Lower lobe of right lung (tissue), 2 donors: ENCODE measurements around the gene CACNG5. TPM values are rescaled to one million over a fixed set of nuclear protein-coding genes. Genes with fewer than 3 reads are reported as not detected.
A peak's percentile ranks its signal among the peaks of the same experiment; 100 is the strongest.

Source experiments
- ATAC-seq, 2 donors: fragments of 200-7000 bp; cut with Tn5 transposase; one replicate each; pipeline ENCODE4 v1.9.1; 2020 to 2022; ENCODE audit warnings: mild to moderate bottlenecking in 2 of 2, moderate library complexity in 2 of 2
- DNase-seq: peaks from one replicate; pipeline ENCODE4 v3.0.0-alpha.2; 2020
- H3K27ac ChIP-seq: fragments of 200-600 bp; one replicate; pipeline ENCODE4 v1.8.0; 2022
- H3K27me3 ChIP-seq: fragments of 200-600 bp; one replicate; pipeline ENCODE4 v1.8.0; 2022; ENCODE audit warnings: low read depth
- H3K36me3 ChIP-seq: fragments of 200-600 bp; one replicate; pipeline ENCODE4 v1.8.0; 2022; ENCODE audit warnings: mild to moderate bottlenecking
- H3K4me1 ChIP-seq: fragments of 200-600 bp; one replicate; pipeline ENCODE4 v1.8.0; 2022
- H3K4me3 ChIP-seq: fragments of 200-600 bp; one replicate; pipeline ENCODE4 v1.8.0; 2022; ENCODE audit warnings: mild to moderate bottlenecking
- H3K9me3 ChIP-seq: fragments of 200-600 bp; one replicate; pipeline ENCODE4 v1.8.0; 2022
- intact Hi-C: fragments of 100-400 bp; cut with DNase I; formaldehyde crosslinking; loops from one replicate; pipeline ENCODE4 v1.11.0; 2022
- total RNA-seq: library from RNA; stranded (reverse); fragmentation: NEBNext Ultra II Directional; extraction: Animal tissue kit (Norgen Biotek cat#: 25700); gene quantifications from one replicate; pipeline ENCODE4 v1.2.1, GENCODE V29; 2021
- TF ChIP-seq, protein P1 (sequence below): fragments of 200-600 bp; IDR thresholded peaks from one replicate; pipeline ENCODE4 v1.8.0; 2022; ENCODE audit warnings: antibody characterized with exemption, mild to moderate bottlenecking
- donor health status: DM: no; HTN: yes; CAD: no; lungs with severe emphysema.

CACNG5 gene
- total RNA-seq, 1 donor from 2014 or later: not detected

DNA sequence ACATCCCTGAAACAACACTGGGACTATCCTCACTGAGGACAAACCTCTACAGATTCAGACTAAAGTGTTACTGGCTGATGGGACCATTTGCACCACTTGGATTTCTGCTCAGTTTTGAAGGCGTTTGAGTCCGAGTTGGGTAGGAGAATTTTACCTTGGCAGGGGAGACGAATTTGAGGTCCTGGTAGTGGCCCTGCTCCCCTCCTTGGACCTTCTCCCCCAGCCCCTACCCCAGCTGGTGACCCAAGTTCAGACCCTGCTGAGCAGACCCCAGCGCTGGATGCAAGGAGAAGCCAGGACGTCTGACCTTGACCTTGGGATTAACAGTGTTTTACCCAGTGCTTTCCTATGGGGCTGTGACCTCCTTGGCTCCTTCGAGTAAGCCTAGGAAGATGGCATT is 13.6 kb downstream of the CACNG5 start:
- Histone ChIP-seq H3K4me1 (no peaks in the 10 kb centered on the region), H3K4me3 (no peak overlapping the region), H3K27me3 (peaks cover 5% of the 10 kb centered on the region), H3K27ac (no peak overlapping the region), H3K36me3 (no peaks in the 10 kb centered on the region), H3K9me3 (no peaks in the 10 kb centered on the region)
- DNase-seq (no peak), ATAC-seq (no peak)
- intact Hi-C loops: no loop called here
- TF ChIP-seq, protein P1, sequence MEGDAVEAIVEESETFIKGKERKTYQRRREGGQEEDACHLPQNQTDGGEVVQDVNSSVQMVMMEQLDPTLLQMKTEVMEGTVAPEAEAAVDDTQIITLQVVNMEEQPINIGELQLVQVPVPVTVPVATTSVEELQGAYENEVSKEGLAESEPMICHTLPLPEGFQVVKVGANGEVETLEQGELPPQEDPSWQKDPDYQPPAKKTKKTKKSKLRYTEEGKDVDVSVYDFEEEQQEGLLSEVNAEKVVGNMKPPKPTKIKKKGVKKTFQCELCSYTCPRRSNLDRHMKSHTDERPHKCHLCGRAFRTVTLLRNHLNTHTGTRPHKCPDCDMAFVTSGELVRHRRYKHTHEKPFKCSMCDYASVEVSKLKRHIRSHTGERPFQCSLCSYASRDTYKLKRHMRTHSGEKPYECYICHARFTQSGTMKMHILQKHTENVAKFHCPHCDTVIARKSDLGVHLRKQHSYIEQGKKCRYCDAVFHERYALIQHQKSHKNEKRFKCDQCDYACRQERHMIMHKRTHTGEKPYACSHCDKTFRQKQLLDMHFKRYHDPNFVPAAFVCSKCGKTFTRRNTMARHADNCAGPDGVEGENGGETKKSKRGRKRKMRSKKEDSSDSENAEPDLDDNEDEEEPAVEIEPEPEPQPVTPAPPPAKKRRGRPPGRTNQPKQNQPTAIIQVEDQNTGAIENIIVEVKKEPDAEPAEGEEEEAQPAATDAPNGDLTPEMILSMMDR: no peak

DNA sequence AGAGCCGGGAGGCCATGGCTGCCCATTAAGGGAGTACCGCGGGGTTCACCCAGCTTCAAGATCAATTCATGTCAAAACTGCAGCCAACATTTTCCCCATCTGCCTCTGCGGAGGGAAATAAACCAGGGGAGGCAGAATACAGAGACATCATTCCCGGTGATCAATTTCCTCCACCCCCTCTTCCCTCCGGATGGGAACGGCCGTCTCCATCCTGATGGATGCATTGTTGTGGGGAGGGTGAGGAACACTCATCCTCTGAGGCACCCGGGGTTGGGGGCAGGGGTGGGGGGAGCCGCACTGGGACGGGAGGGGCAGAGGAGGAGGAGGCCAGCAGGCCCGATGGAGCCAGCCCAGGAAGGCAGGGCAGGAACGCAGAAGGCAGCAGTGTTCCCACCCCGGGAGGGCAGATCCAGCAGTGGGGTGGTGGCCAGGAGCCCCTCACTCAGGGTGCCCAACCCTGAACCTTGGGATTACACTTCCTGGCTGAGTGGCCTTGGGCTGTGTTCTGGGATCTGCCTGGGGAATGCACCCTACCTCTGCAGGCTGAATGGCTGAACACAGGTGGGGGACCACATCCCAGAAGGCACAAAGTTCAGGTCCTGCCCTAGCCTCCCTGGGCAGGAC is 14.2 kb downstream of the CACNG5 start:
- intact Hi-C loops: no loop called here
- H3K9me3 ChIP-seq: no peaks in the 10 kb centered on the region
- H3K4me1 ChIP-seq: no peaks in the 10 kb centered on the region
- TF ChIP-seq, protein P1: no peak
- H3K36me3 ChIP-seq: no peaks in the 10 kb centered on the region
- H3K4me3 ChIP-seq: no peak overlapping the region
- peaks cover 5% of the 10 kb centered on the region for H3K27me3 ChIP-seq
- ATAC-seq (no peak), DNase-seq (no peak)
- H3K27ac ChIP-seq: no peak overlapping the region

DNA sequence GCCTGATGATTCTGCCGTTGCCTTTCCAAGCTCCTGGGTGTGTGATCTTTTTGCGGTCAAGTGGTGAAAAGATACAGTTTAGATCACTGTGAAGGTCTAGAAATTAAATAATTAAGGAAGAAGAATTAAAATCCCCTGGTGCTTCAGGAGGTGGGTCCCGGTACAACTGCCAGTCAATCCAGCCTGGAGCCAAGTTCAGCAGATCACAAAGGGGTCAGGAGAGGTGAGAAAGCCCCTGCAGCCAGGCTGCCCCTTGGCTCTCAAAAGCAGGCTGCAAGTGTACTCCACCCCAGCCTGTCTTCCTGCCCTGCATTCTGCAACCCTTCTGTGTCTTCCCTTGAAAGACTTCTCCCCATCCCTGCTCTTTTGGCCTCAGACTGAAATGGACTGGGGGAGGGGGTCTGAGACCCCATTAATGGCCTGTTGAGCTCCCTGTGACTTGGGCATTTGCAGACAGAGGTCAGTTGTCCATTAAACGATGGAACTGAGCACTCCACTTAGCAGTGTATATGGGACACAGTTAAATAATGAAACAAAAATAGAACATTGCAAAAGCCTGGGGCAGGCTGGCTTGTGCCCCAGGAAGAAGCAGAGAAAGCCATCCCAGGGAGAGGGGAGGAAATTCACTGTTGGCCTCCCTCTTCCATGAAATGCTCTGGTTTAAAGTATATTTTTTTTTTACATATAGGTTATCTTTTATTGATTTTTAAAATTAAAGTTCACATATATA is 15.1 kb downstream of the CACNG5 start:
- H3K27me3 ChIP-seq: peaks cover 5% of the 10 kb centered on the region
- TF ChIP-seq, protein P1: no peak
- peaks cover 4% of the 10 kb centered on the region for H3K9me3 ChIP-seq
- DNase-seq: no peak
- no peak for ATAC-seq
- intact Hi-C loops: no loop called here
- H3K4me3 ChIP-seq: no peak overlapping the region
- H3K27ac ChIP-seq: no peak overlapping the region
- no peaks in the 10 kb centered on the region for H3K36me3 ChIP-seq
- no peaks in the 10 kb centered on the region for H3K4me1 ChIP-seq

DNA sequence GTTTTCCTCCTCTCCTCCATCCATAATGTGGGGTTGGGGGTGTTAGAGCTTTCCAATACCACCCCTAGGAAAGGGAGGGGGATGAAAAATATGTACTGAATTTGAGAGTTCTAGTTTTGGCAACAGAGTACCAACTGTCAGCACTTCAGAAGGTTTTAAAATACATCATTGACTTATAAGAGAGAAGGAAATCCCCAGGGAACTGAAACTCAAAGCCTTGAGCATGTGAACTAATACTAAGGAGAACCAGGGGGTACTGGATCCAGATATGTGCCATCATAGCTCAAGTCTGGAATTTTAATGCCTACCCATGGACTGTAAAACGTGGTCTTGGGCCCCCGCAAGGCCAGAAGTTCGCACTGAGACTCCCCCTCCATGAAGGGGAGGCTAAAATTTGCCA is 15.8 kb downstream of the CACNG5 start:
- Histone ChIP-seq H3K27me3 (peaks cover 5% of the 10 kb centered on the region), H3K4me3 (no peak overlapping the region), H3K9me3 (peaks cover 4% of the 10 kb centered on the region), H3K36me3 (no peaks in the 10 kb centered on the region), H3K27ac (no peak overlapping the region), H3K4me1 (no peaks in the 10 kb centered on the region)
- DNase-seq (no peak), ATAC-seq (no peak)
- TF ChIP-seq, protein P1: no peak
- intact Hi-C loops: no loop called here

DNA sequence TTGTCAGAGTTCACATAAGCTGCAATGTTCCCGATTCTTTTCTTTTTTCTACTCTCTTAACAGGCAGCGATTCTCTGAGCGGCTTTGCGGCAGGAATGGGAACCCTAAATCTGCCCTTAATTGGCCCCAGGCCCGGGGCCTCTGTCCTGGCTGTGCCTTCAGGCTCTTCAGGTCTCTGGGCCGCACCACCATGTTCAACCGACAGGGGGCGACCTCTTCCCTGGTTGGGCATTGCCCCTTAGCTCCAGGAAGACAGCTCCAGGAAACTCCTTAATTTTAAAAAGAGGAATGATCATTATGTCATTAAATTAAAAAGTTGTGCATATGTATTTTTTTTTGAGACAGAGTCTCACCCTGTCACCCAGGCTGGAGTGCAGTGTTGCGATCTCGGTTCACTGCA is 20.3 kb downstream of the CACNG5 start:
- ATAC-seq: no peak
- intact Hi-C loops: no loop called here
- peaks cover 4% of the 10 kb centered on the region for H3K9me3 ChIP-seq

More for the DNA sequence above, 20.3 kb downstream of the CACNG5 start:
- TF ChIP-seq, protein P1: peak; percentile 28
- H3K27me3 ChIP-seq: peaks cover 4% of the 10 kb centered on the region
- DNase-seq: no peak
- H3K27ac ChIP-seq: no peak overlapping the region
- H3K4me3 ChIP-seq: no peak overlapping the region
- H3K36me3 ChIP-seq: no peaks in the 10 kb centered on the region
- no peaks in the 10 kb centered on the region for H3K4me1 ChIP-seq
